Tongue (tissue), 2 donors: ENCODE measurements around the gene ACHE. TPM values are rescaled to one million over a fixed set of nuclear protein-coding genes. Genes with fewer than 3 reads are reported as not detected.

ENCODE experiments used
- DNase-seq: peaks from one replicate; pipeline ENCODE4 v3.0.0-alpha.2; 2015
- total RNA-seq: library from RNA; depleted of rRNA; stranded (reverse); fragments of >200 nt; gene quantifications from one replicate; pipeline ENCODE4 v1.2.3, GENCODE V29; 2014

The ACHE gene
- total RNA-seq, 1 donor from 2014 or later: 112 TPM

- no peak for DNase-seq
Measured at GRCh38 chr7:100884736-100885439, 10.8 kb downstream of the ACHE start.

GRCh38 chr7:100882785-100883526 lies 12.7 kb downstream of the ACHE start:
- no peak for DNase-seq

GRCh38 chr7:100882201-100882600 lies 13.5 kb downstream of the ACHE start:
- DNase-seq: no peak

- DNase-seq: no peak
Measured at GRCh38 chr7:100881136-100881535, 14.6 kb downstream of the ACHE start.

GRCh38 chr7:100880645-100881044 lies 15.0 kb downstream of the ACHE start:
- DNase-seq: no peak

GRCh38 chr7:100879685-100880261 lies 15.9 kb downstream of the ACHE start:
- DNase-seq: no peak

GRCh38 chr7:100878685-100879084 lies 17.0 kb downstream of the ACHE start:
- DNase-seq: no peak

- DNase-seq: no peak
Measured at GRCh38 chr7:100878013-100878412, 17.7 kb downstream of the ACHE start.

- peak; percentile 46 for DNase-seq
Measured at GRCh38 chr7:100875356-100875751, 20.3 kb downstream of the ACHE start.

GRCh38 chr7:100874577-100875355 lies 20.9 kb downstream of the ACHE start, which contains the start of gene SRRT:
Gene SRRT (plus strand): TSS chr7:100875103. CDS start chr7:100875591, 488 bp downstream.
- peak; percentile 100 for DNase-seq

GRCh38 chr7:100874300-100874576 lies 21.4 kb downstream of the ACHE start:
- DNase-seq: no peak

- no peak for DNase-seq
Measured at GRCh38 chr7:100873599-100874299, 21.9 kb downstream of the ACHE start.

- DNase-seq: no peak
Measured at GRCh38 chr7:100867776-100868485, 27.8 kb downstream of the ACHE start.

- peak; percentile 97 for DNase-seq
Measured at GRCh38 chr7:100867040-100867775, 28.5 kb downstream of the ACHE start, which contains the start of gene TRIP6. Gene TRIP6 (plus strand): TSS chr7:100867387. CDS start chr7:100867498, 111 bp downstream.

- DNase-seq: no peak
Measured at GRCh38 chr7:100866729-100867039, 29.0 kb downstream of the ACHE start.

- DNase-seq: peak; percentile 89
Measured at GRCh38 chr7:100865938-100866728, 29.6 kb downstream of the ACHE start.

GRCh38 chr7:100865372-100865911 lies 30.2 kb downstream of the ACHE start:
- peak; percentile 45 for DNase-seq

GRCh38 chr7:100864263-100864845 lies 31.3 kb downstream of the ACHE start:
- no peak for DNase-seq

- DNase-seq: peak; percentile 59
Measured at GRCh38 chr7:100863406-100863950, 32.2 kb downstream of the ACHE start.
